H9 (cell line): ENCODE measurements around the gene EFCAB6. TPM values are rescaled to one million over a fixed set of nuclear protein-coding genes. Genes with fewer than 3 reads are reported as not detected.
A peak's percentile ranks its signal among the peaks of the same experiment; 100 is the strongest.

Experiments
- DNase-seq: peaks from one replicate; pipeline ENCODE4 v3.0.0-alpha.2; 2017
- H2AFZ ChIP-seq: one replicate; pipeline ENCODE4 v1.6.1; 2013; ENCODE audit warnings: mild to moderate bottlenecking, low read length, control low read depth, moderate library complexity
- H2AK5ac ChIP-seq: 2 replicates; pipeline ENCODE4 v1.6.1; 2013; ENCODE audit warnings: low read length, control low read depth, mixed read lengths; ENCODE audit not compliant: insufficient read length
- H2BK120ac ChIP-seq: one replicate; pipeline ENCODE4 v1.6.1; 2013; ENCODE audit warnings: low read depth, mild to moderate bottlenecking, low read length, control low read depth, inconsistent platforms; ENCODE audit not compliant: poor library complexity, severe bottlenecking
- H2BK12ac ChIP-seq: 2 replicates; pipeline ENCODE4 v1.6.1; 2013; ENCODE audit warnings: low read length, control low read depth, mixed read lengths, low read depth; ENCODE audit not compliant: insufficient read length
- H2BK15ac ChIP-seq: 2 replicates; pipeline ENCODE4 v1.6.1; 2013; ENCODE audit warnings: low read depth, low read length, control low read depth
- H2BK20ac ChIP-seq: one replicate; pipeline ENCODE4 v1.6.1; 2013; ENCODE audit warnings: low read depth, mild to moderate bottlenecking, low read length, control low read depth, inconsistent platforms; ENCODE audit not compliant: poor library complexity, severe bottlenecking
- H2BK5ac ChIP-seq: 2 replicates; pipeline ENCODE4 v1.6.1; 2013; ENCODE audit warnings: low read length, control low read depth, mixed read lengths; ENCODE audit not compliant: insufficient read length
- H3K14ac ChIP-seq: 2 replicates; pipeline ENCODE4 v1.6.1; 2013; ENCODE audit warnings: low read length, control low read depth; ENCODE audit not compliant: insufficient read depth
- H3K18ac ChIP-seq: 2 replicates; pipeline ENCODE4 v1.6.1; 2013; ENCODE audit warnings: low read depth, mild to moderate bottlenecking, mixed read lengths, low read length, control low read depth; ENCODE audit not compliant: insufficient read length
- H3K23ac ChIP-seq: 2 replicates; pipeline ENCODE4 v1.6.1; 2013; ENCODE audit warnings: low read length, control low read depth, mixed read lengths, low read depth; ENCODE audit not compliant: insufficient read length
- H3K23me2 ChIP-seq: 2 replicates; pipeline ENCODE4 v1.6.1; 2013; ENCODE audit warnings: low read depth, mild to moderate bottlenecking, mixed read lengths, low read length, control low read depth; ENCODE audit not compliant: insufficient read length, poor library complexity, severe bottlenecking
- H3K27ac ChIP-seq: 2 replicates; pipeline ENCODE4 v1.5.1; 2013; ENCODE audit warnings: low read length, control low read depth, mixed read lengths, low read depth; ENCODE audit not compliant: insufficient read length
- H3K27me3 ChIP-seq: 2 replicates; pipeline ENCODE4 v1.6.1; 2013; ENCODE audit warnings: low read length, control low read depth, inconsistent platforms; ENCODE audit not compliant: insufficient read depth
- H3K4ac ChIP-seq: 2 replicates; pipeline ENCODE4 v1.6.1; 2013; ENCODE audit warnings: low read depth, mild to moderate bottlenecking, control low read depth, inconsistent platforms, low read length, moderate library complexity
- H3K4me1 ChIP-seq: 2 replicates; pipeline ENCODE4 v1.6.1; 2013; ENCODE audit warnings: low read length, control low read depth, inconsistent platforms; ENCODE audit not compliant: insufficient read depth
- H3K4me2 ChIP-seq: 2 replicates; pipeline ENCODE4 v1.6.1; 2013; ENCODE audit warnings: low read length, control low read depth, mixed read lengths; ENCODE audit not compliant: insufficient read length, insufficient read depth
- H3K56ac ChIP-seq: 2 replicates; pipeline ENCODE4 v1.6.1; 2013; ENCODE audit warnings: low read depth, mild to moderate bottlenecking, mixed read lengths, low read length, control low read depth; ENCODE audit not compliant: insufficient read length
- H3K79me1 ChIP-seq: 2 replicates; pipeline ENCODE4 v1.6.1; 2013; ENCODE audit warnings: low read depth, mild to moderate bottlenecking, moderate library complexity, low read length, control low read depth, inconsistent platforms; ENCODE audit not compliant: insufficient read depth, poor library complexity, severe bottlenecking
- H3K79me2 ChIP-seq: 2 replicates; pipeline ENCODE4 v1.6.1; 2013; ENCODE audit warnings: low read length, control low read depth, inconsistent platforms; ENCODE audit not compliant: insufficient read depth
- H3K9ac ChIP-seq: 2 replicates; pipeline ENCODE4 v1.6.1; 2013; ENCODE audit warnings: low read length, control low read depth, mixed read lengths; ENCODE audit not compliant: insufficient read length; ENCODE audit errors: extremely low read depth
- H3K9me3 ChIP-seq: one replicate; pipeline ENCODE4 v1.6.1; 2013; ENCODE audit warnings: low read depth, low read length, inconsistent platforms; ENCODE audit not compliant: control insufficient read depth
- H3T11ph ChIP-seq: one replicate; pipeline ENCODE4 v1.6.1; 2013; ENCODE audit warnings: mild to moderate bottlenecking, low read length, control low read depth, inconsistent platforms
- H4K20me1 ChIP-seq: one replicate; pipeline ENCODE4 v1.6.1; 2013; ENCODE audit not compliant: control insufficient read depth, insufficient read length, insufficient read depth
- H4K5ac ChIP-seq: 2 replicates; pipeline ENCODE4 v1.6.1; 2013; ENCODE audit warnings: low read depth, mild to moderate bottlenecking, mixed read lengths, low read length, control low read depth; ENCODE audit not compliant: insufficient read length
- H4K8ac ChIP-seq: replicated peaks from 2 replicates; pipeline ENCODE4 v1.6.1; 2013; ENCODE audit warnings: low read length, control low read depth, mixed read lengths, low read depth; ENCODE audit not compliant: insufficient read length
- H4K91ac ChIP-seq: 2 replicates; pipeline ENCODE4 v1.6.1; 2013; ENCODE audit warnings: low read depth, mild to moderate bottlenecking, moderate library complexity, mixed read lengths, low read length, control low read depth; ENCODE audit not compliant: insufficient read length
- H3K27ac Mint-ChIP-seq, 3 experiments: 2 replicates in 2 of 3; 3 replicates in 1 of 3; pipeline ENCODE4 v1.8.0; 2020 to 2021; ENCODE audit warnings: mixed read lengths in 3 of 3, mild to moderate bottlenecking in 1 of 3, moderate library complexity in 1 of 3
- H3K27me3 Mint-ChIP-seq: 2 replicates; pipeline ENCODE4 v1.8.0; 2021; ENCODE audit warnings: low read depth, mild to moderate bottlenecking, moderate library complexity, mixed read lengths
- H3K36me3 Mint-ChIP-seq, 3 experiments: 2 replicates in 2 of 3; 3 replicates in 1 of 3; pipeline ENCODE4 v1.8.0; 2020 to 2021; ENCODE audit warnings: low read depth in 3 of 3, mixed read lengths in 3 of 3; ENCODE audit not compliant: insufficient read depth in 1 of 3
- H3K4me1 Mint-ChIP-seq, 2 experiments: 2 replicates each; pipeline ENCODE4 v1.8.0; 2020; ENCODE audit warnings: mixed read lengths in 2 of 2
- H3K4me3 Mint-ChIP-seq, 2 experiments: 2 replicates in 1 of 2; 3 replicates in 1 of 2; pipeline ENCODE4 v1.8.0; 2020 to 2021; ENCODE audit warnings: mild to moderate bottlenecking in 2 of 2, mixed read lengths in 2 of 2, moderate library complexity in 1 of 2
- H3K9me3 Mint-ChIP-seq, 2 experiments: 2 replicates in 1 of 2; 3 replicates in 1 of 2; pipeline ENCODE4 v1.8.0; 2020; ENCODE audit warnings: mild to moderate bottlenecking in 2 of 2, mixed read lengths in 2 of 2, moderate library complexity in 1 of 2
- WGBS: extraction: QIAGEN DNeasy Blood & Tissue Kit; methylation state at CpG from one replicate; pipeline ENCODE4 v1.1.7; 2013; ENCODE audit warnings: missing lambda C conversion rate, low lambda C conversion rate, mixed read lengths; ENCODE audit not compliant: insufficient read length; ENCODE audit errors: extremely low coverage; 5-methylcytosine and 5-hydroxymethylcytosine counted together
- total RNA-seq: library from RNA; stranded (reverse); gene quantifications from 2 replicates; pipeline ENCODE4 v1.2.1, GENCODE V29; 2021
- TF ChIP-seq, protein P1 (sequence below): fragments of 200-600 bp; sonication (generic); conservative IDR thresholded peaks from 3 replicates; pipeline ENCODE4 v1.8.0; 2021; ENCODE audit warnings: antibody characterized with exemption, mild to moderate bottlenecking

Gene EFCAB6
- total RNA-seq, 1 experiment from 2014 or later = 0.31 TPM

DNA sequence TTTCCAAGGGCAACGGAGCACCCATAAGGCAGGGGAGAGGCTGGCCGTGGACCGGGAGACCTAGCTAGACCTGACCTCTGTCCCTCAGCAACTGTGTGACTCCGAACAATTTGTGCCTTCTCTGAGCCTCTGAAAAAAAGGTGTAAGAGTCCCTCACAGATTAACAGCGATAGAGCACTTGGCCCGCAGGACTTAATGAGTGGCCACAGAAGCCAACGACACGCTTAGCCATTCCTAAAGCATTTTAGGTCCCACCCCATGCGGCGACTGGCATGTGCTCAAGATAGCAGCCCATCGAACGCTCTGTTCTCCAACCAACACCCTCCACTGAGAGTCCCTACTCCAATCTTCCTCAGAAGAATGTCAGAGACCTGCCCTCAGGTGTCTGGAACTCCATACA, 48.7 kb upstream of the EFCAB6 start:
- Mint-ChIP-seq H3K27me3 (peaks cover 19% of the 10 kb centered on the region), H3K9me3 (peaks cover 15 to 16% of the 10 kb centered on the region in 2 experiments), H3K4me3 (peak overlapping the region; percentile 75 to 85), H3K36me3 (peaks cover 12 to 26% (median 17%) of the 10 kb centered on the region in 3 experiments), H3K4me1 (peaks cover 37 to 38% of the 10 kb centered on the region in 2 experiments), H3K27ac (peak overlapping the region in 2 of 3 experiments; percentile 26 to 66; a peak in 1 of 7 replicates)
- H3K4me1 ChIP-seq = peaks cover 12% of the 10 kb centered on the region; the same call in 1 of the 2 replicates
- no peak overlapping the region for H2BK5ac ChIP-seq
- H3K27ac ChIP-seq = no peak overlapping the region
- no peak overlapping the region for H3K18ac ChIP-seq
- peaks cover 16% of the 10 kb centered on the region; the same call in 1 of the 2 replicates for H3K79me2 ChIP-seq
- H3K9me3 ChIP-seq = no peaks in the 10 kb centered on the region
- peak overlapping the region; percentile 60 for H3K4me2 ChIP-seq
- H2BK12ac ChIP-seq = no peak overlapping the region
- TF ChIP-seq, protein P1, sequence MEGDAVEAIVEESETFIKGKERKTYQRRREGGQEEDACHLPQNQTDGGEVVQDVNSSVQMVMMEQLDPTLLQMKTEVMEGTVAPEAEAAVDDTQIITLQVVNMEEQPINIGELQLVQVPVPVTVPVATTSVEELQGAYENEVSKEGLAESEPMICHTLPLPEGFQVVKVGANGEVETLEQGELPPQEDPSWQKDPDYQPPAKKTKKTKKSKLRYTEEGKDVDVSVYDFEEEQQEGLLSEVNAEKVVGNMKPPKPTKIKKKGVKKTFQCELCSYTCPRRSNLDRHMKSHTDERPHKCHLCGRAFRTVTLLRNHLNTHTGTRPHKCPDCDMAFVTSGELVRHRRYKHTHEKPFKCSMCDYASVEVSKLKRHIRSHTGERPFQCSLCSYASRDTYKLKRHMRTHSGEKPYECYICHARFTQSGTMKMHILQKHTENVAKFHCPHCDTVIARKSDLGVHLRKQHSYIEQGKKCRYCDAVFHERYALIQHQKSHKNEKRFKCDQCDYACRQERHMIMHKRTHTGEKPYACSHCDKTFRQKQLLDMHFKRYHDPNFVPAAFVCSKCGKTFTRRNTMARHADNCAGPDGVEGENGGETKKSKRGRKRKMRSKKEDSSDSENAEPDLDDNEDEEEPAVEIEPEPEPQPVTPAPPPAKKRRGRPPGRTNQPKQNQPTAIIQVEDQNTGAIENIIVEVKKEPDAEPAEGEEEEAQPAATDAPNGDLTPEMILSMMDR = no peak
- no peaks in the 10 kb centered on the region for H3K27me3 ChIP-seq
- no peak overlapping the region for H3K23ac ChIP-seq
- H3K9ac ChIP-seq = no peak overlapping the region
- H3K4ac ChIP-seq = no peak overlapping the region
- peaks cover 2% of the 10 kb centered on the region for H3K79me1 ChIP-seq
- H3K56ac ChIP-seq = no peak overlapping the region
- H2AFZ ChIP-seq = no peak overlapping the region
- no CpG with 5 or more reads among the region's 12 CpGs for WGBS
- H3T11ph ChIP-seq = no peak overlapping the region
- H2BK120ac ChIP-seq = no peak overlapping the region
- H4K20me1 ChIP-seq = no peaks in the 10 kb centered on the region
- no peak overlapping the region for H3K14ac ChIP-seq
- no peak overlapping the region for H4K5ac ChIP-seq
- H2BK20ac ChIP-seq = no peak overlapping the region
- H3K23me2 ChIP-seq = peaks cover 5% of the 10 kb centered on the region
- peak; percentile 26 for DNase-seq
- no peak overlapping the region for H2BK15ac ChIP-seq
- no peak overlapping the region for H2AK5ac ChIP-seq
- no peak overlapping the region for H4K91ac ChIP-seq
- H4K8ac ChIP-seq = no peak overlapping the region
